SK-N-SH treated with all-trans-retinoic acid at 6 μM for 48 hours (cell line): ENCODE results near the gene SRPK2.

Source experiments
- ATAC-seq: fragments of 200-7000 bp; cut with Tn5 transposase; 3 replicates; pipeline ENCODE4 v1.9.1; 2020; ENCODE audit warnings: mild to moderate bottlenecking, moderate library complexity
- ARNTL ChIP-seq: fragments of 450-650 bp; formaldehyde crosslinking; IDR thresholded peaks from 2 replicates; pipeline ENCODE4 v1.5.0; 2020; ENCODE audit warnings: low read depth, mild to moderate bottlenecking, moderate library complexity, borderline replicate concordance
- CSDC2 ChIP-seq: fragments of 250-450 bp; sonication (Bioruptor Pico); IDR thresholded peaks from 2 replicates; pipeline ENCODE4 v1.5.0; 2020; ENCODE audit warnings: mild to moderate bottlenecking, moderate library complexity
- ESRRG ChIP-seq: fragments of 250-450 bp; sonication (Bioruptor Pico); IDR thresholded peaks from 2 replicates; pipeline ENCODE4 v1.6.1; 2021; ENCODE audit warnings: mild to moderate bottlenecking
- GLIS3 ChIP-seq: fragments of 250-450 bp; sonication (Bioruptor Pico); IDR thresholded peaks from 2 replicates; pipeline ENCODE4 v1.5.0; 2020; ENCODE audit warnings: mild to moderate bottlenecking, moderate library complexity
- ISL1 ChIP-seq: fragments of 250-450 bp; sonication (Bioruptor Pico); IDR thresholded peaks from 2 replicates; pipeline ENCODE4 v2.1.2; 2022; ENCODE audit warnings: mild to moderate bottlenecking, moderate library complexity
- OSR1 ChIP-seq: fragments of 250-450 bp; sonication (Bioruptor Pico); IDR thresholded peaks from 2 replicates; pipeline ENCODE4 v1.8.0; 2022; ENCODE audit warnings: moderate library complexity, mild to moderate bottlenecking, inconsistent platforms
- RARB ChIP-seq: fragments of 250-450 bp; sonication (Bioruptor Pico); IDR thresholded peaks from 2 replicates; pipeline ENCODE4 v1.8.0; 2021; ENCODE audit warnings: mild to moderate bottlenecking, moderate library complexity
- SNAI2 ChIP-seq: fragments of 250-450 bp; sonication (Bioruptor Pico); IDR thresholded peaks from 2 replicates; pipeline ENCODE4 v1.5.0; 2020; ENCODE audit warnings: mild to moderate bottlenecking, moderate library complexity
- TCF4 ChIP-seq: fragments of 250-450 bp; sonication (Bioruptor Pico); IDR thresholded peaks from 2 replicates; pipeline ENCODE4 v1.8.0; 2021; ENCODE audit warnings: mild to moderate bottlenecking, moderate library complexity, borderline replicate concordance
- ZC3H10 ChIP-seq: fragments of 250-450 bp; sonication (Bioruptor Pico); IDR thresholded peaks from 2 replicates; pipeline ENCODE4 v1.5.1; 2021; ENCODE audit warnings: mild to moderate bottlenecking, moderate library complexity
- ZFP3 ChIP-seq: fragments of 250-450 bp; sonication (Bioruptor Pico); IDR thresholded peaks from 2 replicates; pipeline ENCODE4 v1.5.0; 2020; ENCODE audit warnings: mild to moderate bottlenecking, moderate library complexity
- ZFP30 ChIP-seq: fragments of 450-650 bp; formaldehyde crosslinking; IDR thresholded peaks from 2 replicates; pipeline ENCODE4 v1.5.0; 2022; ENCODE audit warnings: mild to moderate bottlenecking, moderate library complexity
- ZNF565 ChIP-seq: fragments of 450-650 bp; formaldehyde crosslinking; conservative IDR thresholded peaks from 2 replicates; pipeline ENCODE4 v1.5.0; 2020; ENCODE audit warnings: low read depth, mild to moderate bottlenecking, moderate library complexity
- ZNF70 ChIP-seq: fragments of 450-650 bp; formaldehyde crosslinking; IDR thresholded peaks from 2 replicates; pipeline ENCODE4 v1.5.0; 2020; ENCODE audit warnings: mild to moderate bottlenecking, moderate library complexity
- TF ChIP-seq, protein P1 (sequence below): fragments of 250-450 bp; sonication (Bioruptor Pico); IDR thresholded peaks from 2 replicates; pipeline ENCODE4 v1.5.1; 2020; ENCODE audit warnings: low read depth, mild to moderate bottlenecking, moderate library complexity
- TF ChIP-seq, protein P2 (sequence below): fragments of 250-450 bp; sonication (Bioruptor Pico); IDR thresholded peaks from 2 replicates; pipeline ENCODE4 v1.5.0; 2020; ENCODE audit warnings: mild to moderate bottlenecking, moderate library complexity
- TF ChIP-seq, protein P3 (sequence below): fragments of 250-450 bp; sonication (Bioruptor Pico); IDR thresholded peaks from 2 replicates; pipeline ENCODE4 v1.8.0; 2020; ENCODE audit warnings: mild to moderate bottlenecking, moderate library complexity, borderline replicate concordance

The SRPK2 gene

DNA sequence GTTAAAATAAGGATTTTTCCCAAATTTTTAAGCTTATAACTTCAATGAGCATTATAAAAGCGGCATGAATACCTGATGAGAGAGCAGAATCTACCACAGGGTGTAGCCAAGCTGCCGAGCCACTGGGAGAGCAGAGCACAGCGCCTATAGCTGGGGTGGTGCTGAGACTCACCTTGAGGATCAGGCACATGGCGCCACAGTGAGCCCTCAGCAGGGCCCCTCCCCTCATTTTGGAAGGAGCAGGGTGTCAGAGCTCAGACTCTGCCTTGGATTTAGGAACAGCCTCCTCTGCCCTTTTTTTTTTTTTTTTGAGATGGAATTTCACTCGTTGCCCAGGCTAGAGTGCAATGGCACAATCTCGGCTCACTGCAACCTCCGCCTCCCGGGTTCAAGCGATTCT is 118.6 kb downstream of the SRPK2 start:
- TF ChIP-seq, protein P1, sequence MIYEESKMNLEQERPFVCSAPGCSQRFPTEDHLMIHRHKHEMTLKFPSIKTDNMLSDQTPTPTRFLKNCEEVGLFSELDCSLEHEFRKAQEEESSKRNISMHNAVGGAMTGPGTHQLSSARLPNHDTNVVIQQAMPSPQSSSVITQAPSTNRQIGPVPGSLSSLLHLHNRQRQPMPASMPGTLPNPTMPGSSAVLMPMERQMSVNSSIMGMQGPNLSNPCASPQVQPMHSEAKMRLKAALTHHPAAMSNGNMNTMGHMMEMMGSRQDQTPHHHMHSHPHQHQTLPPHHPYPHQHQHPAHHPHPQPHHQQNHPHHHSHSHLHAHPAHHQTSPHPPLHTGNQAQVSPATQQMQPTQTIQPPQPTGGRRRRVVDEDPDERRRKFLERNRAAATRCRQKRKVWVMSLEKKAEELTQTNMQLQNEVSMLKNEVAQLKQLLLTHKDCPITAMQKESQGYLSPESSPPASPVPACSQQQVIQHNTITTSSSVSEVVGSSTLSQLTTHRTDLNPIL (CRISPR knock-in tag): no peak
- TF ChIP-seq ESRRG (CRISPR knock-in tag) (no peak), ARNTL (no peak), ZFP30 (no peak), ZC3H10 (CRISPR knock-in tag) (no peak), ZNF70 (no peak), ZNF565 (CRISPR knock-in tag) (no peak)
- TF ChIP-seq, protein P2, sequence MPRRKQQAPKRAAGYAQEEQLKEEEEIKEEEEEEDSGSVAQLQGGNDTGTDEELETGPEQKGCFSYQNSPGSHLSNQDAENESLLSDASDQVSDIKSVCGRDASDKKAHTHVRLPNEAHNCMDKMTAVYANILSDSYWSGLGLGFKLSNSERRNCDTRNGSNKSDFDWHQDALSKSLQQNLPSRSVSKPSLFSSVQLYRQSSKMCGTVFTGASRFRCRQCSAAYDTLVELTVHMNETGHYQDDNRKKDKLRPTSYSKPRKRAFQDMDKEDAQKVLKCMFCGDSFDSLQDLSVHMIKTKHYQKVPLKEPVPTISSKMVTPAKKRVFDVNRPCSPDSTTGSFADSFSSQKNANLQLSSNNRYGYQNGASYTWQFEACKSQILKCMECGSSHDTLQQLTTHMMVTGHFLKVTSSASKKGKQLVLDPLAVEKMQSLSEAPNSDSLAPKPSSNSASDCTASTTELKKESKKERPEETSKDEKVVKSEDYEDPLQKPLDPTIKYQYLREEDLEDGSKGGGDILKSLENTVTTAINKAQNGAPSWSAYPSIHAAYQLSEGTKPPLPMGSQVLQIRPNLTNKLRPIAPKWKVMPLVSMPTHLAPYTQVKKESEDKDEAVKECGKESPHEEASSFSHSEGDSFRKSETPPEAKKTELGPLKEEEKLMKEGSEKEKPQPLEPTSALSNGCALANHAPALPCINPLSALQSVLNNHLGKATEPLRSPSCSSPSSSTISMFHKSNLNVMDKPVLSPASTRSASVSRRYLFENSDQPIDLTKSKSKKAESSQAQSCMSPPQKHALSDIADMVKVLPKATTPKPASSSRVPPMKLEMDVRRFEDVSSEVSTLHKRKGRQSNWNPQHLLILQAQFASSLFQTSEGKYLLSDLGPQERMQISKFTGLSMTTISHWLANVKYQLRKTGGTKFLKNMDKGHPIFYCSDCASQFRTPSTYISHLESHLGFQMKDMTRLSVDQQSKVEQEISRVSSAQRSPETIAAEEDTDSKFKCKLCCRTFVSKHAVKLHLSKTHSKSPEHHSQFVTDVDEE (CRISPR knock-in tag): no peak
- TF ChIP-seq, protein P3, sequence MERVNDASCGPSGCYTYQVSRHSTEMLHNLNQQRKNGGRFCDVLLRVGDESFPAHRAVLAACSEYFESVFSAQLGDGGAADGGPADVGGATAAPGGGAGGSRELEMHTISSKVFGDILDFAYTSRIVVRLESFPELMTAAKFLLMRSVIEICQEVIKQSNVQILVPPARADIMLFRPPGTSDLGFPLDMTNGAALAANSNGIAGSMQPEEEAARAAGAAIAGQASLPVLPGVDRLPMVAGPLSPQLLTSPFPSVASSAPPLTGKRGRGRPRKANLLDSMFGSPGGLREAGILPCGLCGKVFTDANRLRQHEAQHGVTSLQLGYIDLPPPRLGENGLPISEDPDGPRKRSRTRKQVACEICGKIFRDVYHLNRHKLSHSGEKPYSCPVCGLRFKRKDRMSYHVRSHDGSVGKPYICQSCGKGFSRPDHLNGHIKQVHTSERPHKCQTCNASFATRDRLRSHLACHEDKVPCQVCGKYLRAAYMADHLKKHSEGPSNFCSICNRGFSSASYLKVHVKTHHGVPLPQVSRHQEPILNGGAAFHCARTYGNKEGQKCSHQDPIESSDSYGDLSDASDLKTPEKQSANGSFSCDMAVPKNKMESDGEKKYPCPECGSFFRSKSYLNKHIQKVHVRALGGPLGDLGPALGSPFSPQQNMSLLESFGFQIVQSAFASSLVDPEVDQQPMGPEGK (CRISPR knock-in tag): no peak
- ATAC-seq: no peak

DNA sequence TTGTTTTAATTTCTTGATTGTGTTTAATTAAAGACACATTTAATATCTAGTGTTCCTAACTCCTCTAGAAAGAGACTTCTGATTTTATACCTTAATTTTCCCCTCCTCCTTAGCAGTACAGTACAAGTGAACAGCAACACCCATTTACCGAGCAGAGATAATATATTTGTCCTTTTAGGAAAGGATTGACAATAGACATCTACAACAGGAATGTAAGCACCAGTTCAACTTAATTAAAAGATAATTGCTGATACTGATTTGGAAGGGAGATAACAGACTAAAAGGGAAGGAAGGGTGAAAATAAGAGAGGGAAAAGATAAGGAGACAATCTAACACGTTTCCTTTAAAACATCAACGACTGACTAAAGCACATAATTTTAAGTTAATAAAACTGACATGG is 119.3 kb downstream of the SRPK2 start:
- TF ChIP-seq, protein P2 (CRISPR knock-in tag): 0 out of 2 replicates have a peak, but pooled peaks have one; percentile 37
- TF ChIP-seq ESRRG (CRISPR knock-in tag): no peak
- TF ChIP-seq OSR1 (CRISPR knock-in tag): no peak
- no peak for TF ChIP-seq GLIS3
- 0 out of 2 replicates have a peak, but pooled peaks have one; percentile 4 for TF ChIP-seq ARNTL
- TF ChIP-seq TCF4 (CRISPR knock-in tag): 0 out of 2 replicates have a peak, but pooled peaks have one; percentile 27
- ATAC-seq: peak; percentile 65

DNA sequence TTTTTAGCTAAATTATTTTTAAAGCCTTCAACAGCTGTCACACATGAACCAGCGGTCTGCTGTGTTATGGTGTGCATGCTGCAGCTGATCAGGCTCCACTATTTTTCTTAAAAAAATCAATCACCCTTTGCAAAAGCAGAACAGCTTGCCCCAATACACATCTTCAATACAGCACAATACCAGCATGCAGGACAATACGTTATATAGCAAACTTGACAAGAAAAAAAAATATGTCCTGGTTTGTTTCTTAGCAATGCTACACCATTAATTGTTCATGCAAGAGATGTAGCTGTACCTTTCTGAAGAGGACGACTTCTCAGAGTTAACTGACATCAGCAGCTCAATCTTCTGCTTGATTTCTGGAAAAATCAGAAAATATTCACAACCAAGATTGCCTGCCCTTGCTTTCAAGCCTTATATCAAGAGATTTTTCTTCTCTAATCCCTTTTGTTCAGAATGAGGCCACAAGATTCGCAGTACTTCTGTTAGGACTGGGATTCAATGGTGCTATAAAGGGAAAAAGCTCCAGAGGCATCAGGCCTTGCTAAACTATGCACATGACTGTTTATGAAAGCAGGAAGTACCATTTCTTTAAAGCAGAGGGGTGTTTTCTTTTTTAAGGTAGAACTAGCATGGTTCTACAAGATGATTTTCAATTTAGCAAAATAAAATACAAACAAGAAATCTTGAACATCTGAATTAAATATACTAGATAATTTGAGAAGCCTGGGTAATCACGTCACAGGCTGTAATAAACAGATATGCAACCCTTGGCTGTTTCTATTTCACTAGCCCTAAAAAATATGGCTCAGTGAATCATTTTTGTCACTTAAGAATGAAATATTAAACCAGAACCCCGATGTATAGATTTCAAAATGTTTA is 120.0 kb downstream of the SRPK2 start:
- ATAC-seq: peak; percentile 92
- TF ChIP-seq, protein P1 (CRISPR knock-in tag): no peak
- TF ChIP-seq ARNTL: 0 out of 2 replicates have a peak, but pooled peaks have one; percentile 1

DNA sequence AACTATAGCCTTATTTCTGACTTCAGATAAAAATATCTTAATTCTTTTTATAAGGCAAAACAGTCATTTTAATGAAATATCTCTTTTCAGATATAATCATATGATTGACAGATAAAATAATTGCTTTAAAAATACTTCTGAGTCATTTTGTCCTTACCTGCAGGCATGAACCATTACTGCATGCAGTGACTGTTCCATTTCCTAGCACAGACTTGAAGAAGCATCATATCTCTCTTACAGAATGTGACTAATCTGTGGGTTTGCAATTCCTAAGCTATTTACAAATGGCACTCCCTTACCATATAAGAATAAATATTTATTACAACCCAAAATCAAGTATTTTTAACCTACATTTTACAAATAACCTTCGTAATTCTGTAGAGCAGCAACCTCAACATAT is 120.7 kb downstream of the SRPK2 start:
- peak; percentile 81 for ATAC-seq
- TF ChIP-seq ISL1 (CRISPR knock-in tag) (peak; percentile 49), CSDC2 (CRISPR knock-in tag) (no peak)

DNA sequence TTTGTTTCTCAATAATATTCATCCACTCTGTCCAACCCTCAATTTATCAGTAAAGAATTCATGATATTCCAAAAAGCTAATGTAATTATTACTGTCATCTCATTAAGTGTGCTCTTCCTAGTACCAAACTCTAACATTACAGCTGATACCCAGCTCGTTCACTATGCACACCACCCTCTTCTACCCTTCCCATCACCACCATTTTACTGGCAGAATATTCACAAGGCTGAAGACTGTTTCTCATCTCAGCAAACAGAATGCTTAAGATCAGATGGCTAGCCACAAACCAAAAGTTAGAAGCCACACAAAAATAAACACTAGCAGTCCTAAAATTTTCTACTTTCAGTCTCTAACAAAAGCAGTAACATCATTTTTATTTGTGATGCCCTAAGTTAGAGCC is 121.5 kb downstream of the SRPK2 start:
- TF ChIP-seq ZNF565 (CRISPR knock-in tag): no peak
- TF ChIP-seq ZFP3: peak; percentile 96
- TF ChIP-seq SNAI2: no peak
- TF ChIP-seq RARB (CRISPR knock-in tag): no peak
- TF ChIP-seq TCF4 (CRISPR knock-in tag): no peak
- TF ChIP-seq CSDC2 (CRISPR knock-in tag): no peak
- TF ChIP-seq, protein P1 (CRISPR knock-in tag): no peak
- TF ChIP-seq ZC3H10 (CRISPR knock-in tag): no peak
- TF ChIP-seq, all 23 proteins: peak for 1
- ATAC-seq: no peak
